Islet precursor cell (in vitro differentiated cells): ENCODE results near the gene KLRD1.
"Not testable (repeated sequence)": the region's sequence is repeated elsewhere in the genome, so short reads cannot be mapped to it uniquely, and the experiment has no call there.

Source experiments
- DNase-seq: peaks from one replicate; pipeline ENCODE4 v3.0.0-alpha.2; 2018

The KLRD1 gene

GRCh38 chr12:10369557-10370415 lies 62.1 kb downstream of the KLRD1 start:
- no peak for DNase-seq

- DNase-seq = not testable (repeated sequence)
Measured at GRCh38 chr12:10371893-10372535, 64.3 kb downstream of the KLRD1 start.

- DNase-seq = no peak
Measured at GRCh38 chr12:10372559-10372958, 64.9 kb downstream of the KLRD1 start.

GRCh38 chr12:10374624-10375018 lies 67.0 kb downstream of the KLRD1 start:
- DNase-seq = no peak

- DNase-seq = not testable (repeated sequence)
Measured at GRCh38 chr12:10378737-10379136, 71.1 kb downstream of the KLRD1 start.
